Suprapubic skin (tissue), 4 donors: Measurements from ENCODE around the gene ADAMTS9. TPM values are rescaled to one million over a fixed set of nuclear protein-coding genes. Genes with fewer than 3 reads are reported as not detected.

ENCODE experiments used
- DNase-seq, 2 donors: peaks; one replicate each; pipeline ENCODE4 v3.0.0-alpha.2; 2019; ENCODE audit warnings: low spot score in 2 of 2
- H3K27ac ChIP-seq: fragments of 200-600 bp; sonication (generic); one replicate; pipeline ENCODE4 v1.5.1; 2019
- H3K27me3 ChIP-seq: fragments of 200-600 bp; sonication (generic); one replicate; pipeline ENCODE4 v1.5.1; 2019
- H3K36me3 ChIP-seq: fragments of 200-600 bp; sonication (generic); one replicate; pipeline ENCODE4 v1.5.1; 2019
- H3K4me1 ChIP-seq: fragments of 200-600 bp; sonication (generic); one replicate; pipeline ENCODE4 v1.5.1; 2019
- H3K4me3 ChIP-seq: fragments of 200-600 bp; sonication (generic); one replicate; pipeline ENCODE4 v1.5.1; 2019; ENCODE audit warnings: mild to moderate bottlenecking
- H3K9me3 ChIP-seq: fragments of 200-600 bp; sonication (generic); one replicate; pipeline ENCODE4 v1.5.1; 2019
- CTCF ChIP-seq, 2 donors: fragments of 200-600 bp in 1 of 2; fragments of 450-650 bp in 1 of 2; sonication (generic) in 1 of 2; IDR thresholded peaks; one replicate each; pipeline ENCODE4 v1.5.1; 2016 to 2019; ENCODE audit warnings: antibody characterized with exemption in 2 of 2, mild to moderate bottlenecking in 1 of 2, moderate library complexity in 1 of 2
- EP300 ChIP-seq: sonication (generic); formaldehyde crosslinking; IDR thresholded peaks from one replicate; pipeline ENCODE4 v1.6.1; 2017; ENCODE audit warnings: antibody characterized with exemption
- POLR2A ChIP-seq, 2 donors: fragments of 450-650 bp; IDR thresholded peaks; one replicate each; pipeline ENCODE4 v1.6.1; 2017; ENCODE audit warnings: antibody characterized with exemption in 2 of 2, mild to moderate bottlenecking in 2 of 2, moderate library complexity in 2 of 2
- POLR2AphosphoS5 ChIP-seq, 3 donors: sonication (generic); formaldehyde crosslinking; IDR thresholded peaks; one replicate each; pipeline ENCODE4 v1.6.1; 2017; ENCODE audit warnings: antibody characterized with exemption in 3 of 3
- WGBS: methylation state at CpG from one replicate; pipeline ENCODE4 v1.1.5; 2018; 5-methylcytosine and 5-hydroxymethylcytosine counted together
- total RNA-seq, 4 donors: library from RNA; depleted of rRNA; stranded (reverse); fragments of >200 nt; gene quantifications; one replicate each; pipeline ENCODE4 v1.1.0, GENCODE V29; 2016

ADAMTS9 gene
- total RNA-seq, 4 donors from 2014 or later: 7.8 to 32.8 (median 9.3) TPM

- H3K4me3 ChIP-seq: no peak overlapping the region
- 92% methylated on average over 10 of the region's 10 CpGs for WGBS
- H3K4me1 ChIP-seq: peaks cover 3% of the 10 kb centered on the region
- no peaks in the 10 kb centered on the region for H3K27me3 ChIP-seq
- no peaks in the 10 kb centered on the region for H3K9me3 ChIP-seq
- H3K36me3 ChIP-seq: no peaks in the 10 kb centered on the region
- no peak for DNase-seq
- no peak overlapping the region for H3K27ac ChIP-seq
- TF ChIP-seq CTCF (IDR thresholded peaks at IDR 0.05) (no peak), EP300 (no peak), POLR2AphosphoS5 (IDR thresholded peaks at IDR 0.05) (no peak), POLR2A (IDR thresholded peaks at IDR 0.05) (no peak)
Observed at GRCh38 chr3:64576211-64576775, 111.5 kb downstream of the ADAMTS9 start.

GRCh38 chr3:64575211-64575844 lies 112.5 kb downstream of the ADAMTS9 start:
- Histone ChIP-seq H3K27ac (no peak overlapping the region), H3K4me1 (peaks cover 3% of the 10 kb centered on the region), H3K36me3 (no peaks in the 10 kb centered on the region), H3K27me3 (no peaks in the 10 kb centered on the region), H3K4me3 (no peak overlapping the region), H3K9me3 (no peaks in the 10 kb centered on the region)
- 67% methylated on average over 2 of the region's 2 CpGs for WGBS
- no peak for DNase-seq
- no peak for TF ChIP-seq POLR2A (IDR thresholded peaks at IDR 0.05)
- TF ChIP-seq POLR2AphosphoS5 (IDR thresholded peaks at IDR 0.05): no peak
- TF ChIP-seq EP300: no peak
- TF ChIP-seq CTCF (IDR thresholded peaks at IDR 0.05): peak in 1 of 2 donors; percentile 47

GRCh38 chr3:64574194-64574593 lies 113.6 kb downstream of the ADAMTS9 start:
- no peaks in the 10 kb centered on the region for H3K27me3 ChIP-seq
- H3K27ac ChIP-seq: no peak overlapping the region
- no peaks in the 10 kb centered on the region for H3K36me3 ChIP-seq
- TF ChIP-seq POLR2AphosphoS5 (IDR thresholded peaks at IDR 0.05) (no peak), POLR2A (IDR thresholded peaks at IDR 0.05) (no peak), CTCF (IDR thresholded peaks at IDR 0.05) (no peak), EP300 (no peak)
- no peak for DNase-seq
- H3K4me1 ChIP-seq: peaks cover 3% of the 10 kb centered on the region
- H3K4me3 ChIP-seq: no peak overlapping the region
- no peaks in the 10 kb centered on the region for H3K9me3 ChIP-seq
- 95% methylated on average over 2 of the region's 2 CpGs for WGBS

- Histone ChIP-seq H3K9me3 (no peaks in the 10 kb centered on the region), H3K36me3 (no peaks in the 10 kb centered on the region), H3K27ac (no peak overlapping the region), H3K4me3 (no peak overlapping the region), H3K27me3 (no peaks in the 10 kb centered on the region), H3K4me1 (no peaks in the 10 kb centered on the region)
- TF ChIP-seq CTCF (IDR thresholded peaks at IDR 0.05) (no peak), POLR2A (IDR thresholded peaks at IDR 0.05) (no peak), POLR2AphosphoS5 (IDR thresholded peaks at IDR 0.05) (no peak), EP300 (no peak)
- DNase-seq: no peak
- WGBS: 91% methylated on average over 1 of the region's 1 CpG
Observed at GRCh38 chr3:64571982-64572381, 115.8 kb downstream of the ADAMTS9 start.

GRCh38 chr3:64568895-64569517 lies 118.8 kb downstream of the ADAMTS9 start:
- Histone ChIP-seq H3K27me3 (no peaks in the 10 kb centered on the region), H3K27ac (no peak overlapping the region), H3K4me1 (no peaks in the 10 kb centered on the region), H3K36me3 (no peaks in the 10 kb centered on the region), H3K9me3 (no peaks in the 10 kb centered on the region), H3K4me3 (no peak overlapping the region)
- 83% methylated on average over 5 of the region's 5 CpGs for whole genome bisulfite sequencing
- DNase-seq: no peak
- no peak for TF ChIP-seq POLR2AphosphoS5 (IDR thresholded peaks at IDR 0.05)
- no peak for TF ChIP-seq POLR2A (IDR thresholded peaks at IDR 0.05)
- no peak for TF ChIP-seq CTCF (IDR thresholded peaks at IDR 0.05)
- TF ChIP-seq EP300: no peak
